HCT116 (cell line): ENCODE measurements around the gene MRFAP1L1. TPM values are rescaled to one million over a fixed set of nuclear protein-coding genes. Genes with fewer than 3 reads are reported as not detected.
A peak's percentile ranks its signal among the peaks of the same experiment; 100 is the strongest.

Experiments used
- ATAC-seq: fragments of 200-7000 bp; cut with Tn5 transposase; 2 replicates; pipeline ENCODE4 v1.9.1; 2020; ENCODE audit warnings: mild to moderate bottlenecking, moderate library complexity
- BruUV-seq: library from RNA; stranded (reverse); fragments of 400-500 nt; replicated peaks from 2 replicates; lab custom pipeline; 2021; lab: Mats Ljungman, UMichigan
- CTCF ChIA-PET: fragments of 300-600 bp; sonication (Branson Sonifier 250); formaldehyde crosslinking; loops from one replicate; lab custom pipeline; 2021; ENCODE audit warnings: antibody characterized with exemption; lab: Charles Lee
- POLR2A ChIA-PET: fragments of 300-600, 350-600 bp; sonication (Branson Sonifier 250); formaldehyde crosslinking; loops from one replicate; lab custom pipeline; 2021; ENCODE audit warnings: antibody characterized with exemption; lab: Charles Lee
- RAD21 ChIA-PET, 2 experiments: fragments of 300-600 bp; sonication (Branson Sonifier 250); formaldehyde crosslinking; loops; one replicate each; lab custom pipeline; 2023; ENCODE audit warnings: low total read pairs in 2 of 2; ENCODE audit not compliant: uncharacterized antibody in 2 of 2, unreplicated experiment in 2 of 2, low non-redundant PET in 1 of 2; lab: Charles Lee
- DNase-seq: peaks from one replicate; pipeline ENCODE4 v3.0.0-alpha.2; 2010; ENCODE audit warnings: low read depth, low spot score
- H2AFZ ChIP-seq: fragments of 200-600 bp; shearing (Covaris generic), sonication (generic); 2 replicates; pipeline ENCODE4 v1.6.1; 2017; ENCODE audit warnings: low read depth, mixed run types, mixed read lengths, antibody characterized with exemption, low read length; ENCODE audit not compliant: poor library complexity, severe bottlenecking
- H3K27ac ChIP-seq: 2 replicates; pipeline ENCODE4 v1.5.1; 2012; ENCODE audit warnings: low read depth, low read length
- H3K27me3 ChIP-seq: fragments of 200-600 bp; sonication (generic); 2 replicates; pipeline ENCODE4 v1.6.1; 2016; ENCODE audit warnings: mixed run types, low read length, mixed read lengths; ENCODE audit not compliant: insufficient read depth
- H3K36me3 ChIP-seq, 2 experiments: fragments of 200-500 bp in 1 of 2; fragments of 200-600 bp in 1 of 2; sonication (Bioruptor generic) in 1 of 2; sonication (generic) in 1 of 2; 2 replicates each; pipeline versions ENCODE4 v1.5.1 to v1.6.1; 2014 to 2016; ENCODE audit warnings: low read length in 2 of 2, inconsistent platforms in 1 of 2, mixed read lengths in 1 of 2, mixed run types in 1 of 2; ENCODE audit not compliant: insufficient read depth in 2 of 2, control insufficient read depth in 1 of 2
- H3K4me1 ChIP-seq, 2 experiments: fragments of 200-600 bp in 1 of 2; sonication (generic) in 1 of 2; 2 replicates each; pipeline versions ENCODE4 v1.5.1 to v1.6.1; 2012 to 2017; ENCODE audit warnings: low read length in 2 of 2, inconsistent platforms in 1 of 2, mild to moderate bottlenecking in 1 of 2, mixed read lengths in 1 of 2, mixed run types in 1 of 2, moderate library complexity in 1 of 2; ENCODE audit not compliant: insufficient read depth in 2 of 2, control insufficient read depth in 1 of 2
- H3K4me2 ChIP-seq: fragments of 200-600 bp; sonication (generic); 2 replicates; pipeline ENCODE4 v1.6.1; 2017; ENCODE audit warnings: mixed run types, low read length, mixed read lengths
- H3K4me3 ChIP-seq, 2 experiments: fragments of 200-600 bp in 1 of 2; sonication (generic) in 1 of 2; replicated peaks in 1 of 2; 2 replicates each; pipeline ENCODE4 v1.5.1; 2011 to 2016; ENCODE audit warnings: low read length in 2 of 2, control low read depth in 1 of 2, low read depth in 1 of 2, mild to moderate bottlenecking in 1 of 2, mixed read lengths in 1 of 2, mixed run types in 1 of 2
- H3K79me2 ChIP-seq: fragments of 200-600 bp; sonication (generic); 2 replicates; pipeline ENCODE4 v1.6.1; 2017; ENCODE audit warnings: mild to moderate bottlenecking, mixed run types, low read length, moderate library complexity, mixed read lengths; ENCODE audit not compliant: insufficient read depth
- H3K9ac ChIP-seq: fragments of 200-600 bp; sonication (generic); 2 replicates; pipeline ENCODE4 v1.6.1; 2016; ENCODE audit warnings: low read length, mixed read lengths
- H3K9me2 ChIP-seq: fragments of 200-600 bp; sonication (generic), shearing (Covaris generic); 2 replicates; pipeline ENCODE4 v1.6.1; 2017; ENCODE audit warnings: mixed run types, mild to moderate bottlenecking, moderate library complexity; ENCODE audit not compliant: insufficient read depth
- H3K9me3 ChIP-seq, 2 experiments: fragments of 200-500 bp in 1 of 2; fragments of 200-600 bp in 1 of 2; sonication (Bioruptor generic) in 1 of 2; sonication (generic) in 1 of 2; 2 replicates each; pipeline ENCODE4 v1.6.1; 2014 to 2017; ENCODE audit warnings: low read length in 2 of 2, mixed read lengths in 2 of 2, inconsistent platforms in 1 of 2, low read depth in 1 of 2, mild to moderate bottlenecking in 1 of 2, mixed run types in 1 of 2, moderate library complexity in 1 of 2; ENCODE audit not compliant: control insufficient read depth in 1 of 2, insufficient read depth in 1 of 2
- H4K20me1 ChIP-seq: fragments of 200-600 bp; sonication (generic), shearing (Covaris generic); 2 replicates; pipeline ENCODE4 v1.6.1; 2017; ENCODE audit warnings: mixed run types, mild to moderate bottlenecking, moderate library complexity; ENCODE audit not compliant: insufficient read depth
- CBX3 ChIP-seq: IDR thresholded peaks from 2 replicates; pipeline ENCODE4 v1.6.1; 2012; ENCODE audit warnings: low read depth
- CEBPB ChIP-seq: IDR thresholded peaks from 2 replicates; pipeline ENCODE4 v1.6.1; 2012; ENCODE audit warnings: low read depth
- CTCF ChIP-seq, 3 experiments: fragments of 200-600 bp in 1 of 3; sonication (generic) in 1 of 3; IDR thresholded peaks in 2 of 3; conservative IDR thresholded peaks in 1 of 3; 2 replicates each; pipeline ENCODE4 v1.5.1; 2012 to 2017; ENCODE audit warnings: low read depth in 2 of 3, low read length in 2 of 3, antibody characterized with exemption in 1 of 3, borderline replicate concordance in 1 of 3, control low read depth in 1 of 3, mild to moderate bottlenecking in 1 of 3, mixed read lengths in 1 of 3, mixed run types in 1 of 3, moderate library complexity in 1 of 3; ENCODE audit not compliant: insufficient read depth in 1 of 3
- FOSL1 ChIP-seq: IDR thresholded peaks from 2 replicates; pipeline ENCODE4 v1.6.1; 2012; ENCODE audit warnings: low read depth
- JUND ChIP-seq: IDR thresholded peaks from 2 replicates; pipeline ENCODE4 v1.6.1; 2012
- POLR2AphosphoS5 ChIP-seq: IDR thresholded peaks from 2 replicates; pipeline ENCODE4 v1.6.1; 2011; ENCODE audit warnings: mild to moderate bottlenecking, low read depth, low read length, moderate library complexity
- RAD21 ChIP-seq: IDR thresholded peaks from 2 replicates; pipeline ENCODE4 v1.6.1; 2012; ENCODE audit warnings: low read depth, mild to moderate bottlenecking
- SP1 ChIP-seq: IDR thresholded peaks from 2 replicates; pipeline ENCODE4 v1.6.1; 2012; ENCODE audit warnings: low read depth
- TCF7L2 ChIP-seq: IDR thresholded peaks from 2 replicates; pipeline ENCODE4 v1.7.0; 2011; ENCODE audit warnings: borderline replicate concordance, inconsistent platforms; ENCODE audit not compliant: insufficient read depth, insufficient read length; ENCODE audit errors: extremely low read depth
- YY1 ChIP-seq: IDR thresholded peaks from 2 replicates; pipeline ENCODE4 v1.6.1; 2011; ENCODE audit warnings: low read length, low read depth, moderate library complexity, mild to moderate bottlenecking; ENCODE audit not compliant: insufficient replicate concordance; ENCODE audit errors: extremely low read depth
- ZNF274 ChIP-seq: fragments of 200-500 bp; sonication (Bioruptor generic); IDR thresholded peaks from 2 replicates; pipeline ENCODE4 v1.6.1; 2014; ENCODE audit warnings: mild to moderate bottlenecking, low read depth, low read length, inconsistent platforms
- intact Hi-C: fragments of 100-400 bp; cut with micrococcal nuclease; formaldehyde crosslinking; loops from 2 replicates; pipeline ENCODE4 v1.10.0; 2022
- total RNA-seq: library from RNA; stranded (reverse); gene quantifications from one replicate; pipeline ENCODE4 v1.2.1, GENCODE V29; 2021; ENCODE audit not compliant: unreplicated experiment
- TF ChIP-seq, protein P1 (sequence below): IDR thresholded peaks from 2 replicates; pipeline ENCODE4 v1.6.1; 2012; ENCODE audit warnings: low read depth
- TF ChIP-seq, protein P2 (sequence below): IDR thresholded peaks from 2 replicates; pipeline ENCODE4 v1.6.1; 2011; ENCODE audit warnings: mild to moderate bottlenecking, low read length, moderate library complexity; ENCODE audit not compliant: insufficient replicate concordance; ENCODE audit errors: extremely low read depth
- TF ChIP-seq, protein P3 (sequence below): IDR thresholded peaks from 2 replicates; pipeline ENCODE4 v1.6.1; 2012

MRFAP1L1 gene
- total RNA-seq, 1 experiment from 2014 or later = 43.0 TPM

DNA sequence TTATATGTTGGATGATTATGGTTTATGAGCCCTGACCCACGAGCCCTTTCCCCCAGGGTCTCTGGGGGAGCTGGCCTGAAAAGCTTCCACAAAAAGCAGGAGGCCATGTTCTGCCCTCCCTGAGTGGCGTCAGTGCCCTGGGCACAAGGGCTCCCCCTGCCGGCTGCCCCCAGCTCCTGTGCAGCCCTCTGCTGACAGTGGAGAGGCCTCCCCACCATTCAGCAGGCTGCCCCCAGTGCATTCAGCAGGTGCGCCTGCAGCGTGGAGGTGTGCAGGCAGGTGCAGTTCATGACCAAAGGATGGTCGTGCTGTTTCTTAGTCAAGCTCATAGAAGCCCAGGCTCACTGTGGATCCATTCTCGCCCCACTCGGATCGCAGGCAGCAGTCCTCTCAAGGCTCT, 28.5 kb downstream of the MRFAP1L1 start:
- POLR2A ChIA-PET = interaction anchor here (1.2 kb wide), 1 partner anchor 8 kb away, joined by 4 read pairs; no protein-coding TSS in a partner anchor
- RAD21 ChIA-PET = no interaction called here
- H3K9me2 ChIP-seq = no peaks in the 10 kb centered on the region

More for the DNA sequence above, 28.5 kb downstream of the MRFAP1L1 start:
- TF ChIP-seq CEBPB = no peak
- peak; percentile 24; the same call in 1 of the 2 replicates for TF ChIP-seq POLR2AphosphoS5
- peak; percentile 28 for TF ChIP-seq YY1
- no peak for TF ChIP-seq ZNF274
- TF ChIP-seq FOSL1 = no peak
- TF ChIP-seq CBX3 = no peak
- TF ChIP-seq, protein P1, sequence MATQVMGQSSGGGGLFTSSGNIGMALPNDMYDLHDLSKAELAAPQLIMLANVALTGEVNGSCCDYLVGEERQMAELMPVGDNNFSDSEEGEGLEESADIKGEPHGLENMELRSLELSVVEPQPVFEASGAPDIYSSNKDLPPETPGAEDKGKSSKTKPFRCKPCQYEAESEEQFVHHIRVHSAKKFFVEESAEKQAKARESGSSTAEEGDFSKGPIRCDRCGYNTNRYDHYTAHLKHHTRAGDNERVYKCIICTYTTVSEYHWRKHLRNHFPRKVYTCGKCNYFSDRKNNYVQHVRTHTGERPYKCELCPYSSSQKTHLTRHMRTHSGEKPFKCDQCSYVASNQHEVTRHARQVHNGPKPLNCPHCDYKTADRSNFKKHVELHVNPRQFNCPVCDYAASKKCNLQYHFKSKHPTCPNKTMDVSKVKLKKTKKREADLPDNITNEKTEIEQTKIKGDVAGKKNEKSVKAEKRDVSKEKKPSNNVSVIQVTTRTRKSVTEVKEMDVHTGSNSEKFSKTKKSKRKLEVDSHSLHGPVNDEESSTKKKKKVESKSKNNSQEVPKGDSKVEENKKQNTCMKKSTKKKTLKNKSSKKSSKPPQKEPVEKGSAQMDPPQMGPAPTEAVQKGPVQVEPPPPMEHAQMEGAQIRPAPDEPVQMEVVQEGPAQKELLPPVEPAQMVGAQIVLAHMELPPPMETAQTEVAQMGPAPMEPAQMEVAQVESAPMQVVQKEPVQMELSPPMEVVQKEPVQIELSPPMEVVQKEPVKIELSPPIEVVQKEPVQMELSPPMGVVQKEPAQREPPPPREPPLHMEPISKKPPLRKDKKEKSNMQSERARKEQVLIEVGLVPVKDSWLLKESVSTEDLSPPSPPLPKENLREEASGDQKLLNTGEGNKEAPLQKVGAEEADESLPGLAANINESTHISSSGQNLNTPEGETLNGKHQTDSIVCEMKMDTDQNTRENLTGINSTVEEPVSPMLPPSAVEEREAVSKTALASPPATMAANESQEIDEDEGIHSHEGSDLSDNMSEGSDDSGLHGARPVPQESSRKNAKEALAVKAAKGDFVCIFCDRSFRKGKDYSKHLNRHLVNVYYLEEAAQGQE = no peak
- no peak for TF ChIP-seq SP1
- TF ChIP-seq TCF7L2 = no peak
- TF ChIP-seq, protein P2, sequence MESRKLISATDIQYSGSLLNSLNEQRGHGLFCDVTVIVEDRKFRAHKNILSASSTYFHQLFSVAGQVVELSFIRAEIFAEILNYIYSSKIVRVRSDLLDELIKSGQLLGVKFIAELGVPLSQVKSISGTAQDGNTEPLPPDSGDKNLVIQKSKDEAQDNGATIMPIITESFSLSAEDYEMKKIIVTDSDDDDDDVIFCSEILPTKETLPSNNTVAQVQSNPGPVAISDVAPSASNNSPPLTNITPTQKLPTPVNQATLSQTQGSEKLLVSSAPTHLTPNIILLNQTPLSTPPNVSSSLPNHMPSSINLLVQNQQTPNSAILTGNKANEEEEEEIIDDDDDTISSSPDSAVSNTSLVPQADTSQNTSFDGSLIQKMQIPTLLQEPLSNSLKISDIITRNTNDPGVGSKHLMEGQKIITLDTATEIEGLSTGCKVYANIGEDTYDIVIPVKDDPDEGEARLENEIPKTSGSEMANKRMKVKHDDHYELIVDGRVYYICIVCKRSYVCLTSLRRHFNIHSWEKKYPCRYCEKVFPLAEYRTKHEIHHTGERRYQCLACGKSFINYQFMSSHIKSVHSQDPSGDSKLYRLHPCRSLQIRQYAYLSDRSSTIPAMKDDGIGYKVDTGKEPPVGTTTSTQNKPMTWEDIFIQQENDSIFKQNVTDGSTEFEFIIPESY = no peak
- TF ChIP-seq, protein P3, sequence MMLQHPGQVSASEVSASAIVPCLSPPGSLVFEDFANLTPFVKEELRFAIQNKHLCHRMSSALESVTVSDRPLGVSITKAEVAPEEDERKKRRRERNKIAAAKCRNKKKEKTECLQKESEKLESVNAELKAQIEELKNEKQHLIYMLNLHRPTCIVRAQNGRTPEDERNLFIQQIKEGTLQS = no peak
- TF ChIP-seq RAD21 = no peak
- TF ChIP-seq CTCF (IDR thresholded peaks at IDR 0.05 in 2 of 3, conservative IDR thresholded peaks at IDR 0.05 in 1 of 3; ENCODE audit: borderline replicate concordance in 1 of 3, insufficient read depth in 1 of 3, low read depth in 2 of 3, low read length in 2 of 3) = peak in 2 of 3 experiments; percentile 78 to 91; a peak in 4 of 6 replicates
- no peak for TF ChIP-seq JUND
- BruUV-seq = no TSS peak
- ATAC-seq (peak; percentile 74), DNase-seq (no peak)
- peaks cover 5% of the 10 kb centered on the region; the same call in 1 of the 2 replicates for H4K20me1 ChIP-seq
- H3K4me3 ChIP-seq = no peak overlapping the region
- H2AFZ ChIP-seq = no peak overlapping the region
- 0 out of 4 replicates have a peak, but pooled peaks cover 0 to 2% of the 10 kb centered on the region in 2 experiments for H3K4me1 ChIP-seq
- no peak overlapping the region for H3K4me2 ChIP-seq
- no peaks in the 10 kb centered on the region for H3K9me3 ChIP-seq
- CTCF ChIA-PET = interaction anchor here (0.8 to 1.5 kb wide), 5 partner anchors 8 to 402 kb away, joined by 3 to 10 read pairs (median 4); no protein-coding TSS in a partner anchor
- no peak overlapping the region for H3K27ac ChIP-seq
- peaks cover 7 to 14% of the 10 kb centered on the region in 2 experiments; a peak in 2 of 4 replicates for H3K36me3 ChIP-seq
- H3K79me2 ChIP-seq = peaks cover 12% of the 10 kb centered on the region
- no peaks in the 10 kb centered on the region for H3K27me3 ChIP-seq
- H3K9ac ChIP-seq = no peak overlapping the region
- intact Hi-C loops = loop anchor here (10.0 kb wide), 1 partner anchor 346 kb away; no protein-coding TSS in a partner anchor
